Measurements from ENCODE around the gene ANKH.

Gene ANKH

GRCh38 chr5:14748180-14748900 is 123.2 kb downstream of the ANKH start:
- no peak overlapping the region for H3K4me3 ChIP-seq (ENCODE audit: low read length)
- TF ChIP-seq ZNF274 (IDR thresholded peaks at IDR 0.05; ENCODE audit: low read depth, low read length), result no peak

- no peak overlapping the region for H3K4me3 ChIP-seq (ENCODE audit: low read length)
- no peak for TF ChIP-seq ZNF274 (IDR thresholded peaks at IDR 0.05; ENCODE audit: low read depth, low read length)
These were observed 125.8 kb downstream of the ANKH start for GRCh38 chr5:14745753-14746152.

- no peak for TF ChIP-seq ZNF274 (IDR thresholded peaks at IDR 0.05; ENCODE audit: low read depth, low read length)
- H3K4me3 ChIP-seq (ENCODE audit: low read length), result no peak overlapping the region
These were observed 126.4 kb downstream of the ANKH start for GRCh38 chr5:14745188-14745563.

GRCh38 chr5:14744296-14745187 is 127.0 kb downstream of the ANKH start:
- no peak overlapping the region for H3K4me3 ChIP-seq (ENCODE audit: low read length)
- no peak for TF ChIP-seq ZNF274 (IDR thresholded peaks at IDR 0.05; ENCODE audit: low read depth, low read length)

- H3K4me3 ChIP-seq (ENCODE audit: low read length), result no peak overlapping the region
- TF ChIP-seq ZNF274 (IDR thresholded peaks at IDR 0.05; ENCODE audit: low read depth, low read length), result no peak
These were observed 127.8 kb downstream of the ANKH start for GRCh38 chr5:14743601-14744295.

DNA sequence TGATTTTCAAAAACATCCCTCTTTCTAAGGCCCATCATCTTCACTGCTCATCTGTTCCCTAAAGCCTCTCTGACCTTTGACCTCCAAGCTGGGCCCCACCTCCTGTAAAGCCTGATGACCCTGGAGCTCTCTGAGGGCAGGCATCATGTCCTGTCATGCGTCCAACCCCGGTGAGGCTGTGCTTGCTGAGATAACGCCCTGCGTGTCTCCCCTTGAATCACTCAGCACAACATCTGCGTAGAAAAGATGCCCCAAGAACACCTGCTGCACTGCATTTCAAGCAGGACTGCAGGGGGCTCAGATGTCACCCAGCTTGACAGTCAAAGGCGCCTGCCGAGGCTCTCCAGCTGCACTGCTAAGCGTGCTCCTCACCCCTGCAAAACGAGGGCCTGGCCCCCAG is 129.1 kb downstream of the ANKH start:
- TF ChIP-seq ZNF274 (IDR thresholded peaks at IDR 0.05; ENCODE audit: low read depth, low read length), result no peak
- H3K4me3 ChIP-seq (ENCODE audit: low read length), result no peak overlapping the region

- H3K4me3 ChIP-seq (ENCODE audit: low read length), result no peak overlapping the region
- TF ChIP-seq ZNF274 (IDR thresholded peaks at IDR 0.05; ENCODE audit: low read depth, low read length), result no peak
These were observed 129.7 kb downstream of the ANKH start for GRCh38 chr5:14741801-14742440.

DNA sequence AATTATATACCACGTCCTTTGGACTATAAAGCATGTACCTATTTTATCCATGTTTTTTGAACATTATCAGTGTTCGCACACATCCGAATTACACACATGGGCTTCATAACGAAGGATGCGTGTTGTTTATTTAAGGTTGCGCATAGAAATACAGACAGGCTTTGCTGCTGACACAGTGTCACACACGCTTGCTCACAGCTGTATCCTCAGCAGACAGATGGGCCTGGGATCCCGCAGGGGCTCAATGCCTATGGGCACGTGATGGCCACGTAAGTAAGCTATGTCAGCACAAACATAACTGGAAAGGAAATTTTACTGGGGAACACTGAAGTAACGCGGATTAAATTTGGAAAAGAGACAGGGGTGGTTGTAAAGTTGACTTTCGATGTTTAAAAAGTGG is 130.4 kb downstream of the ANKH start:
- TF ChIP-seq ZNF274 (IDR thresholded peaks at IDR 0.05; ENCODE audit: low read depth, low read length), result no peak
- H3K4me3 ChIP-seq (ENCODE audit: low read length), result no peak overlapping the region

DNA sequence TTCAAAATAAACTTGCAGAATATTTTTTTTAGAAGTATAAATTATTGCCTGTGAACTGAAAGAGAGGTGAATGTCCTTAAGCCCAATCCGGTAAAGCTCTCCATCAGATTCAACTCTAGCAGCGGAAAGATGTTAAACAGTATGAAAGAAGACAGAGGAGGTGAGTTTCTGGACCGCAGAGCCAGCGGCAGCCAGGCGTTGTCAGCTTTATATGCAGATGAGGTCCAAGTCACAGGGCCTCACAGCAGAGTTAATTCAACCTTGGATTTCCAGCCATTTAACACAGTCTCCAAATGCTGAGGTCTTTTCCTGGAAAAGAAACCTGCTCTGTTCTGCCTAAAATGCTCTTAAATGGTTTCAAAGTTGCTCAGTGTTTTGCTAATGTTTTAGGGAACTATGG is 131.6 kb downstream of the ANKH start:
- TF ChIP-seq ZNF274 (IDR thresholded peaks at IDR 0.05; ENCODE audit: low read depth, low read length), result no peak
- H3K4me3 ChIP-seq (ENCODE audit: low read length), result no peak overlapping the region

GRCh38 chr5:14739538-14739937 is 132.0 kb downstream of the ANKH start:
- no peak for TF ChIP-seq ZNF274 (IDR thresholded peaks at IDR 0.05; ENCODE audit: low read depth, low read length)
- H3K4me3 ChIP-seq (ENCODE audit: low read length), result no peak overlapping the region

- H3K4me3 ChIP-seq (ENCODE audit: low read length), result no peak overlapping the region
- no peak for TF ChIP-seq ZNF274 (IDR thresholded peaks at IDR 0.05; ENCODE audit: low read depth, low read length)
These were observed 133.5 kb downstream of the ANKH start for GRCh38 chr5:14738050-14738449.

DNA sequence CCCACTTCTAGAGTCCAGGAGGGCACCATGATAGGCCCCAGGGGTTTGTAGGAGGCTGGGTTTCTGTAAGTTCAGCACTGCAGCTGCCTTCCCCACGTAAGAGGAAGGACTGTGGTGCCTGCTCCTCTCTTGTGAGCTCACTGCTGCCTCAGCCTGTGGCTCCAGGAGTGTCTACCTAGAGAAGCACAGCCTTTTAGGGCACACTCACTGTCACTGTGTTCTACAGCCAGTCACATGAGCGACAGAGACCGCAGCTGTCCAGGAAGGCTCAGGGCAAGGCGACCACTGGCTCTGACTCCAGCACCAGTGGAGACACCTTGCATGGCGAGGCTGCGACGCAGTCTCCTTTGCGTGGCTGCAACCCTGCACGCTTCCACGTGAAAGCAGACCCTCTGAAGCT is 134.3 kb downstream of the ANKH start:
- no peak for TF ChIP-seq ZNF274 (IDR thresholded peaks at IDR 0.05; ENCODE audit: low read depth, low read length)
- no peak overlapping the region for H3K4me3 ChIP-seq (ENCODE audit: low read length)

GRCh38 chr5:14735944-14736343 is 135.6 kb downstream of the ANKH start:
- TF ChIP-seq ZNF274 (IDR thresholded peaks at IDR 0.05; ENCODE audit: low read depth, low read length), result no peak
- no peak overlapping the region for H3K4me3 ChIP-seq (ENCODE audit: low read length)

GRCh38 chr5:14734396-14734795 is 137.2 kb downstream of the ANKH start:
- H3K4me3 ChIP-seq (ENCODE audit: low read length), result no peak overlapping the region
- TF ChIP-seq ZNF274 (IDR thresholded peaks at IDR 0.05; ENCODE audit: low read depth, low read length), result no peak

Measured in GM08714 (cell line).